Measurements from ENCODE around the gene RAB30. TPM values are rescaled to one million over a fixed set of nuclear protein-coding genes. Genes with fewer than 3 reads are reported as not detected.

Gene RAB30
- total RNA-seq, 1 donor: 12.5 TPM

- TF ChIP-seq CTCF (IDR thresholded peaks at IDR 0.05; ENCODE audit: insufficient read depth, low read depth, low read length): no peak
- peak; percentile 68 for DNase-seq (ENCODE audit: low read depth)
- no peak overlapping the region for H3K4me3 ChIP-seq (ENCODE audit: low read depth, low read length)
Measured at GRCh38 chr11:83092488-83093384, 21.0 kb upstream of the RAB30 start.

GRCh38 chr11:83088965-83089364, 17.3 kb upstream of the RAB30 start:
- no peak overlapping the region for H3K4me3 ChIP-seq (ENCODE audit: low read depth, low read length)
- DNase-seq (ENCODE audit: low read depth): no peak
- peak; percentile 26 for TF ChIP-seq CTCF (IDR thresholded peaks at IDR 0.05; ENCODE audit: insufficient read depth, low read depth, low read length)

- no peak for TF ChIP-seq CTCF (IDR thresholded peaks at IDR 0.05; ENCODE audit: insufficient read depth, low read depth, low read length)
- peak; percentile 8 for DNase-seq (ENCODE audit: low read depth)
- no peak overlapping the region for H3K4me3 ChIP-seq (ENCODE audit: low read depth, low read length)
Measured at GRCh38 chr11:83087035-83087434, 15.3 kb upstream of the RAB30 start.

GRCh38 chr11:83079820-83080219, 8.1 kb upstream of the RAB30 start:
- no peak for TF ChIP-seq CTCF (IDR thresholded peaks at IDR 0.05; ENCODE audit: insufficient read depth, low read depth, low read length)
- no peak overlapping the region for H3K4me3 ChIP-seq (ENCODE audit: low read depth, low read length)
- DNase-seq (ENCODE audit: low read depth): no peak

- no peak overlapping the region for H3K4me3 ChIP-seq (ENCODE audit: low read depth, low read length)
- DNase-seq (ENCODE audit: low read depth): no peak
- TF ChIP-seq CTCF (IDR thresholded peaks at IDR 0.05; ENCODE audit: insufficient read depth, low read depth, low read length): no peak
Measured at GRCh38 chr11:83078269-83078668, 6.6 kb upstream of the RAB30 start.

GRCh38 chr11:83073884-83074283, 2.2 kb upstream of the RAB30 start:
- H3K4me3 ChIP-seq (ENCODE audit: low read depth, low read length): no peak overlapping the region
- no peak for TF ChIP-seq CTCF (IDR thresholded peaks at IDR 0.05; ENCODE audit: insufficient read depth, low read depth, low read length)
- DNase-seq (ENCODE audit: low read depth): no peak
